Keratinocyte (primary cell): ENCODE data around the gene NCCRP1. TPM values are rescaled to one million over a fixed set of nuclear protein-coding genes. Genes with fewer than 3 reads are reported as not detected.

Experiments
- DNase-seq: peaks from one replicate; pipeline ENCODE4 v3.0.0-alpha.2; 2011; ENCODE audit warnings: low read depth, missing footprints, low spot score
- FAIRE-seq: peaks from 2 replicates; lab custom pipeline; 2011; peaks lifted over from hg19 to GRCh38; lab: Jason Lieb, UNC
- H2AFZ ChIP-seq: 2 replicates; pipeline ENCODE4 v1.6.0; 2012; ENCODE audit warnings: low read length, control low read depth, inconsistent platforms; ENCODE audit not compliant: control insufficient read depth
- H3K27ac ChIP-seq: 2 replicates; pipeline ENCODE4 v1.5.1; 2011; ENCODE audit warnings: low read length; ENCODE audit not compliant: control insufficient read depth, insufficient read depth
- H3K27me3 ChIP-seq: 3 replicates; pipeline ENCODE4 v1.6.0; 2011; ENCODE audit warnings: low read length; ENCODE audit not compliant: control insufficient read depth, insufficient read depth; ENCODE audit errors: extremely low read depth
- H3K36me3 ChIP-seq, 2 experiments: 2 replicates in 1 of 2; 3 replicates in 1 of 2; pipeline ENCODE4 v1.5.1; 2011; ENCODE audit warnings: low read length in 2 of 2, mild to moderate bottlenecking in 1 of 2; ENCODE audit not compliant: control insufficient read depth in 2 of 2, insufficient read depth in 2 of 2; ENCODE audit errors: extremely low read depth in 1 of 2
- H3K4me1 ChIP-seq: 3 replicates; pipeline ENCODE4 v1.5.1; 2011; ENCODE audit warnings: low read length; ENCODE audit not compliant: control insufficient read depth, insufficient read depth; ENCODE audit errors: extremely low read depth
- H3K4me2 ChIP-seq: 3 replicates; pipeline ENCODE4 v1.6.0; 2011; ENCODE audit warnings: low read depth, low read length; ENCODE audit not compliant: control insufficient read depth, insufficient read depth; ENCODE audit errors: extremely low read depth
- H3K4me3 ChIP-seq, 3 experiments: fragments of 200-600 bp in 1 of 3; sonication (generic) in 1 of 3; 2 replicates in 2 of 3; 3 replicates in 1 of 3; pipeline ENCODE4 v1.5.1; 2011 to 2016; ENCODE audit warnings: low read length in 3 of 3, mild to moderate bottlenecking in 3 of 3, control low read depth in 2 of 3, inconsistent platforms in 1 of 3, low read depth in 1 of 3, mixed read lengths in 1 of 3, mixed run types in 1 of 3, moderate library complexity in 1 of 3; ENCODE audit not compliant: control insufficient read depth in 2 of 3, insufficient read depth in 2 of 3; ENCODE audit errors: extremely low read depth in 1 of 3
- H3K79me2 ChIP-seq: 2 replicates; pipeline ENCODE4 v1.6.0; 2012; ENCODE audit warnings: low read length; ENCODE audit not compliant: control insufficient read depth, insufficient read depth
- H3K9ac ChIP-seq: 3 replicates; pipeline ENCODE4 v1.6.0; 2011; ENCODE audit warnings: low read length; ENCODE audit not compliant: control insufficient read depth, insufficient read depth; ENCODE audit errors: extremely low read depth
- H3K9me1 ChIP-seq: 3 replicates; pipeline ENCODE4 v1.6.0; 2011; ENCODE audit warnings: low read length; ENCODE audit not compliant: control insufficient read depth, insufficient read depth; ENCODE audit errors: extremely low read depth
- H3K9me3 ChIP-seq: 2 replicates; pipeline ENCODE4 v1.5.1; 2012; ENCODE audit warnings: low read depth, low read length; ENCODE audit not compliant: control insufficient read depth
- H4K20me1 ChIP-seq: 3 replicates; pipeline ENCODE4 v1.6.0; 2011; ENCODE audit warnings: low read length; ENCODE audit not compliant: control insufficient read depth, insufficient read depth; ENCODE audit errors: extremely low read depth
- EZH2 ChIP-seq: IDR thresholded peaks from one replicate; pipeline ENCODE4 v1.6.1; 2012; ENCODE audit warnings: inconsistent platforms, mild to moderate bottlenecking, low read length, moderate library complexity
- dilution Hi-C: fragments of 300-500 bp; cut with MboI; formaldehyde crosslinking; loops from one replicate; pipeline ENCODE4 v1.7.0; 2020; ENCODE audit warnings: low sequenced_read_pairs; ENCODE audit not compliant: extremely low pct_ligation_motif_present
- polyA plus RNA-seq, 5 experiments: library from polyadenylated mRNA; depleted of rRNA in 3 of 5; stranded (reverse) in 3 of 5; stranded (forward) in 1 of 5; unstranded in 1 of 5; fragments of >200 nt; gene quantifications; 1 replicate in 1 of 5; 2 replicates in 3 of 5; 3 replicates in 1 of 5; pipeline versions ENCODE4 v1.2.1 to v1.2.3, GENCODE V29; 2011 to 2012; ENCODE audit warnings: missing spikeins in 2 of 5, low read depth in 1 of 5, low replicate concordance in 1 of 5
- TF ChIP-seq, protein P1 (sequence below), 3 experiments: IDR thresholded peaks in 1 of 3; conservative IDR thresholded peaks in 1 of 3; optimal IDR thresholded peaks in 1 of 3; 2 replicates in 2 of 3; 3 replicates in 1 of 3; pipeline versions ENCODE3 to v1.5.1; 2011; ENCODE audit warnings: low read length in 3 of 3, mild to moderate bottlenecking in 3 of 3, moderate library complexity in 2 of 3, control low read depth in 1 of 3, inconsistent platforms in 1 of 3; ENCODE audit not compliant: insufficient read depth in 2 of 3; ENCODE audit errors: extremely low read depth in 1 of 3

The NCCRP1 gene
- polyA plus RNA-seq, 1 donor (not counting 4 experiments of a cell fraction or from before 2014, with no cell fraction given), result 2.3 TPM

- FAIRE-seq (no peak), DNase-seq (no peak)
- Histone ChIP-seq H3K9me1 (no peaks in the 10 kb centered on the region), H3K4me3 (no peak overlapping the region), H3K9ac (no peak overlapping the region), H3K4me1 (peaks cover 21% of the 10 kb centered on the region), H3K9me3 (no peaks in the 10 kb centered on the region), H3K27ac (no peak overlapping the region), H4K20me1 (no peaks in the 10 kb centered on the region), H3K79me2 (no peaks in the 10 kb centered on the region), H2AFZ (no peak overlapping the region), H3K36me3 (no peaks in the 10 kb centered on the region), H3K27me3 (peaks cover 50% of the 10 kb centered on the region), H3K4me2 (no peak overlapping the region)
- TF ChIP-seq, protein P1, sequence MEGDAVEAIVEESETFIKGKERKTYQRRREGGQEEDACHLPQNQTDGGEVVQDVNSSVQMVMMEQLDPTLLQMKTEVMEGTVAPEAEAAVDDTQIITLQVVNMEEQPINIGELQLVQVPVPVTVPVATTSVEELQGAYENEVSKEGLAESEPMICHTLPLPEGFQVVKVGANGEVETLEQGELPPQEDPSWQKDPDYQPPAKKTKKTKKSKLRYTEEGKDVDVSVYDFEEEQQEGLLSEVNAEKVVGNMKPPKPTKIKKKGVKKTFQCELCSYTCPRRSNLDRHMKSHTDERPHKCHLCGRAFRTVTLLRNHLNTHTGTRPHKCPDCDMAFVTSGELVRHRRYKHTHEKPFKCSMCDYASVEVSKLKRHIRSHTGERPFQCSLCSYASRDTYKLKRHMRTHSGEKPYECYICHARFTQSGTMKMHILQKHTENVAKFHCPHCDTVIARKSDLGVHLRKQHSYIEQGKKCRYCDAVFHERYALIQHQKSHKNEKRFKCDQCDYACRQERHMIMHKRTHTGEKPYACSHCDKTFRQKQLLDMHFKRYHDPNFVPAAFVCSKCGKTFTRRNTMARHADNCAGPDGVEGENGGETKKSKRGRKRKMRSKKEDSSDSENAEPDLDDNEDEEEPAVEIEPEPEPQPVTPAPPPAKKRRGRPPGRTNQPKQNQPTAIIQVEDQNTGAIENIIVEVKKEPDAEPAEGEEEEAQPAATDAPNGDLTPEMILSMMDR (optimal IDR thresholded peaks at IDR 0.05 in 1 of 3, IDR thresholded peaks at IDR 0.05 in 1 of 3, conservative IDR thresholded peaks at IDR 0.05 in 1 of 3; ENCODE audit: extremely low read depth in 1 of 3, insufficient read depth in 2 of 3, low read length in 3 of 3), result no peak
- no peak for TF ChIP-seq EZH2
- dilution Hi-C loops, result no loop called here
Measured at GRCh38 chr19:39199025-39199424, 2.3 kb downstream of the NCCRP1 start.

- Histone ChIP-seq H3K36me3 (no peaks in the 10 kb centered on the region), H4K20me1 (no peaks in the 10 kb centered on the region), H3K4me1 (peaks cover 19% of the 10 kb centered on the region), H3K4me3 (no peak overlapping the region), H3K27me3 (peaks cover 60% of the 10 kb centered on the region), H3K27ac (no peak overlapping the region), H3K79me2 (no peaks in the 10 kb centered on the region), H3K9ac (no peak overlapping the region), H2AFZ (no peak overlapping the region), H3K9me3 (no peaks in the 10 kb centered on the region), H3K4me2 (no peak overlapping the region), H3K9me1 (no peaks in the 10 kb centered on the region)
- dilution Hi-C loops, result no loop called here
- FAIRE-seq, result no peak
- no peak for DNase-seq
- no peak for TF ChIP-seq EZH2
- TF ChIP-seq, protein P1 (optimal IDR thresholded peaks at IDR 0.05 in 1 of 3, IDR thresholded peaks at IDR 0.05 in 1 of 3, conservative IDR thresholded peaks at IDR 0.05 in 1 of 3; ENCODE audit: extremely low read depth in 1 of 3, insufficient read depth in 2 of 3, low read length in 3 of 3), result no peak
Measured at GRCh38 chr19:39200066-39200802, 3.5 kb downstream of the NCCRP1 start.
